K562 (cell line): ENCODE results near the gene MSTN.

ENCODE experiments used
- HNRNPLL ChIP-seq: fragments of 200-400 bp; formaldehyde crosslinking; IDR thresholded peaks from 2 replicates; pipeline ENCODE4 v1.6.1; 2017; ENCODE audit warnings: low read length, low read depth, mild to moderate bottlenecking; ENCODE audit not compliant: poor library complexity, severe bottlenecking
- TF ChIP-seq, protein P1 (sequence below): fragments of 450-650 bp; IDR thresholded peaks from 2 replicates; pipeline ENCODE4 v1.6.1; 2016; ENCODE audit warnings: mild to moderate bottlenecking

DNA sequence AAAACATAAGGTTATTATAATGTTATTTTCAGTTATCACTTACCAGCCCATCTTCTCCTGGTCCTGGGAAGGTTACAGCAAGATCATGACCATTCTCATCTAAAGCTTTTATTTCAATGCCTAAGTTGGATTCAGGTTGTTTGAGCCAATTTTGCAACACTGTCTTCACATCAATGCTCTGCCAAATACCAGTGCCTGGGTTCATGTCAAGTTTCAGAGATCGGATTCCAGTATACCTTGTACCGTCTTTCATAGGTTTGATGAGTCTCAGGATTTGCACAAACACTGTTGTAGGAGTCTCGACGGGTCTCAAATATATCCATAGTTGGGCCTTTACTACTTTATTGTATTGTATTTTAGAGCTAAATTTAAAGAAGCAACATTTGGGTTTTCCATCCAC lies 2.5 kb downstream of the MSTN start:
- no peak for TF ChIP-seq HNRNPLL
- TF ChIP-seq, protein P1, sequence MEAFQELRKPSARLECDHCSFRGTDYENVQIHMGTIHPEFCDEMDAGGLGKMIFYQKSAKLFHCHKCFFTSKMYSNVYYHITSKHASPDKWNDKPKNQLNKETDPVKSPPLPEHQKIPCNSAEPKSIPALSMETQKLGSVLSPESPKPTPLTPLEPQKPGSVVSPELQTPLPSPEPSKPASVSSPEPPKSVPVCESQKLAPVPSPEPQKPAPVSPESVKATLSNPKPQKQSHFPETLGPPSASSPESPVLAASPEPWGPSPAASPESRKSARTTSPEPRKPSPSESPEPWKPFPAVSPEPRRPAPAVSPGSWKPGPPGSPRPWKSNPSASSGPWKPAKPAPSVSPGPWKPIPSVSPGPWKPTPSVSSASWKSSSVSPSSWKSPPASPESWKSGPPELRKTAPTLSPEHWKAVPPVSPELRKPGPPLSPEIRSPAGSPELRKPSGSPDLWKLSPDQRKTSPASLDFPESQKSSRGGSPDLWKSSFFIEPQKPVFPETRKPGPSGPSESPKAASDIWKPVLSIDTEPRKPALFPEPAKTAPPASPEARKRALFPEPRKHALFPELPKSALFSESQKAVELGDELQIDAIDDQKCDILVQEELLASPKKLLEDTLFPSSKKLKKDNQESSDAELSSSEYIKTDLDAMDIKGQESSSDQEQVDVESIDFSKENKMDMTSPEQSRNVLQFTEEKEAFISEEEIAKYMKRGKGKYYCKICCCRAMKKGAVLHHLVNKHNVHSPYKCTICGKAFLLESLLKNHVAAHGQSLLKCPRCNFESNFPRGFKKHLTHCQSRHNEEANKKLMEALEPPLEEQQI: no peak
